Suppressor macrophage (primary cell): ENCODE measurements around the gene UGGT1.
A peak's percentile ranks its signal among the peaks of the same experiment; 100 is the strongest.

Experiments
- DNase-seq, 4 experiments: peaks; one replicate each; pipeline ENCODE4 v3.0.0-alpha.2; 2020 to 2022
- total RNA-seq, 17 experiments: gene quantifications; one replicate each; lab custom pipeline; 2026; ENCODE audit warnings: mixed read lengths in 6 of 17, inconsistent platforms in 3 of 17; lab: John Stamatoyannopoulos, UW

The UGGT1 gene
- 165 to 330 (median 255) reads per million in 17 experiments for total RNA-seq

- peak; percentile 98 to 99 (median 98) for DNase-seq
Observed at GRCh38 chr2:128090945-128091725, at the start of gene UGGT1. UGGT1 (plus strand) TSS chr2:128091200; CDS start chr2:128091358, 158 bp downstream.

- no peak for DNase-seq
Observed at GRCh38 chr2:128041561-128041960, 49.4 kb upstream of the UGGT1 start.

- no peak for DNase-seq
Observed at GRCh38 chr2:128043041-128043440, 48.0 kb upstream of the UGGT1 start.

GRCh38 chr2:128053331-128053730 is 37.7 kb upstream of the UGGT1 start:
- no peak for DNase-seq

GRCh38 chr2:128054104-128054885 is 36.7 kb upstream of the UGGT1 start:
- no peak for DNase-seq

- no peak for DNase-seq
Observed at GRCh38 chr2:128057334-128057733, 33.7 kb upstream of the UGGT1 start.

GRCh38 chr2:128058114-128058513 is 32.9 kb upstream of the UGGT1 start:
- DNase-seq, result no peak

- DNase-seq, result no peak
Observed at GRCh38 chr2:128062571-128062970, 28.4 kb upstream of the UGGT1 start.

- DNase-seq, result no peak
Observed at GRCh38 chr2:128064353-128064752, 26.6 kb upstream of the UGGT1 start.

- no peak for DNase-seq
Observed at GRCh38 chr2:128069769-128070168, 21.2 kb upstream of the UGGT1 start.

GRCh38 chr2:128073278-128073677 is 17.7 kb upstream of the UGGT1 start:
- DNase-seq, result no peak

GRCh38 chr2:128076461-128077106 is 14.4 kb upstream of the UGGT1 start:
- no peak for DNase-seq

- DNase-seq, result no peak
Observed at GRCh38 chr2:128084757-128085156, 6.2 kb upstream of the UGGT1 start.

GRCh38 chr2:128086244-128086643 is 4.8 kb upstream of the UGGT1 start:
- DNase-seq, result no peak

- DNase-seq, result no peak
Observed at GRCh38 chr2:128090575-128090944, 440 bp upstream of the UGGT1 start.

- DNase-seq, result peak in 3 of 4 experiments; percentile 13 to 34 (median 24)
Observed at GRCh38 chr2:128091726-128092080, 703 bp downstream of the UGGT1 start.

- no peak for DNase-seq
Observed at GRCh38 chr2:128092656-128093055, 1.7 kb downstream of the UGGT1 start.

GRCh38 chr2:128093762-128094161 is 2.8 kb downstream of the UGGT1 start:
- DNase-seq, result no peak

- no peak for DNase-seq
Observed at GRCh38 chr2:128095201-128095600, 4.2 kb downstream of the UGGT1 start.

GRCh38 chr2:128103407-128103806 is 12.4 kb downstream of the UGGT1 start:
- peak in 2 of 4 experiments; percentile 53 to 56 for DNase-seq

GRCh38 chr2:128105072-128105471 is 14.1 kb downstream of the UGGT1 start:
- no peak for DNase-seq

- no peak for DNase-seq
Observed at GRCh38 chr2:128108166-128108565, 17.2 kb downstream of the UGGT1 start.

GRCh38 chr2:128109243-128109642 is 18.2 kb downstream of the UGGT1 start:
- DNase-seq, result no peak
